OCI-LY3 (cell line): Measurements from ENCODE around the gene C9orf85.
A peak's percentile ranks its signal among the peaks of the same experiment; 100 is the strongest.

Source experiments
- H2AFZ ChIP-seq: fragments of 200-600, 300-600 bp; shearing (Covaris generic); 2 replicates; pipeline ENCODE4 v1.6.0; 2014; ENCODE audit warnings: antibody characterized with exemption, low read depth, low read length
- H3K27ac ChIP-seq: fragments of 200-600, 300-600 bp; sonication (generic); 2 replicates; pipeline ENCODE4 v1.5.1; 2014; ENCODE audit warnings: mild to moderate bottlenecking, low read length, moderate library complexity, mixed read lengths
- H3K27me3 ChIP-seq: fragments of 200-600, 300-600 bp; sonication (generic); 2 replicates; pipeline ENCODE4 v1.6.1; 2014; ENCODE audit warnings: low read depth, low read length, mixed read lengths
- H3K36me3 ChIP-seq: fragments of 200-600, 300-600 bp; sonication (generic); replicated peaks from 2 replicates; pipeline ENCODE3; 2014; ENCODE audit warnings: low read depth, low read length, mixed read lengths
- H3K4me1 ChIP-seq: fragments of 300-600, 200-600 bp; sonication (generic); 2 replicates; pipeline ENCODE4 v1.6.1; 2014; ENCODE audit warnings: low read length, mixed read lengths
- H3K4me2 ChIP-seq: fragments of 200-600, 300-600 bp; sonication (generic); 2 replicates; pipeline ENCODE4 v1.6.1; 2014; ENCODE audit warnings: low read length, mixed read lengths
- H3K4me3 ChIP-seq: fragments of 300-600, 200-600 bp; sonication (generic); 2 replicates; pipeline ENCODE4 v1.5.1; 2014; ENCODE audit warnings: antibody characterized with exemption, mild to moderate bottlenecking, low read length, moderate library complexity
- H3K79me2 ChIP-seq: fragments of 300-600, 200-600 bp; shearing (Covaris generic); 2 replicates; pipeline ENCODE4 v1.6.1; 2014; ENCODE audit warnings: mild to moderate bottlenecking, low read length, mixed read lengths
- H3K9ac ChIP-seq: fragments of 300-600, 200-600 bp; shearing (Covaris generic); 2 replicates; pipeline ENCODE4 v1.6.0; 2014; ENCODE audit warnings: mild to moderate bottlenecking, low read length, moderate library complexity
- H3K9me3 ChIP-seq: fragments of 200-600, 300-600 bp; shearing (Covaris generic); 2 replicates; pipeline ENCODE4 v1.6.1; 2014; ENCODE audit warnings: low read length, mixed read lengths; ENCODE audit not compliant: insufficient read depth
- H4K20me1 ChIP-seq: fragments of 200-600, 300-600 bp; sonication (generic); 2 replicates; pipeline ENCODE4 v1.6.1; 2016; ENCODE audit warnings: low read length, mixed read lengths; ENCODE audit not compliant: insufficient read depth
- CTCF ChIP-seq: fragments of 200-600, 300-600 bp; sonication (generic); IDR thresholded peaks from 2 replicates; pipeline ENCODE4 v1.5.1; 2014; ENCODE audit warnings: antibody characterized with exemption, low read length, low read depth
- EZH2phosphoT487 ChIP-seq: fragments of 200-600 bp; shearing (Covaris generic); IDR thresholded peaks from 2 replicates; pipeline ENCODE4 v1.6.1; 2018; ENCODE audit warnings: antibody characterized with exemption, mixed run types, low read depth

The C9orf85 gene

GRCh38 chr9:71966601-71967000 is 55.2 kb downstream of the C9orf85 start:
- no peaks in the 10 kb centered on the region for H3K36me3 ChIP-seq
- no peaks in the 10 kb centered on the region; the same call in 1 of the 2 replicates for H3K9me3 ChIP-seq
- H3K4me2 ChIP-seq, result no peak overlapping the region
- no peaks in the 10 kb centered on the region for H3K4me1 ChIP-seq
- no peak overlapping the region for H3K9ac ChIP-seq
- no peak overlapping the region for H3K4me3 ChIP-seq
- no peak overlapping the region for H2AFZ ChIP-seq
- no peak for TF ChIP-seq EZH2phosphoT487
- no peak for TF ChIP-seq CTCF
- H3K79me2 ChIP-seq, result no peaks in the 10 kb centered on the region
- no peaks in the 10 kb centered on the region for H4K20me1 ChIP-seq
- H3K27ac ChIP-seq, result no peak overlapping the region
- H3K27me3 ChIP-seq, result no peaks in the 10 kb centered on the region

GRCh38 chr9:71968541-71969090 is 57.2 kb downstream of the C9orf85 start:
- Histone ChIP-seq H3K9me3 (no peaks in the 10 kb centered on the region; the same call in 1 of the 2 replicates), H4K20me1 (no peaks in the 10 kb centered on the region), H3K36me3 (no peaks in the 10 kb centered on the region), H3K27ac (no peak overlapping the region), H3K79me2 (no peaks in the 10 kb centered on the region), H3K27me3 (no peaks in the 10 kb centered on the region), H3K4me2 (no peak overlapping the region), H3K9ac (no peak overlapping the region), H3K4me1 (no peaks in the 10 kb centered on the region), H3K4me3 (no peak overlapping the region), H2AFZ (no peak overlapping the region)
- TF ChIP-seq EZH2phosphoT487 (no peak), CTCF (no peak)

GRCh38 chr9:71975833-71976232 is 64.4 kb downstream of the C9orf85 start:
- Histone ChIP-seq H3K4me2 (no peak overlapping the region), H3K27ac (no peak overlapping the region), H3K9me3 (no peaks in the 10 kb centered on the region), H3K4me3 (no peak overlapping the region), H3K79me2 (no peaks in the 10 kb centered on the region), H3K27me3 (no peaks in the 10 kb centered on the region), H2AFZ (no peak overlapping the region), H3K36me3 (no peaks in the 10 kb centered on the region), H3K4me1 (no peaks in the 10 kb centered on the region), H4K20me1 (no peaks in the 10 kb centered on the region), H3K9ac (no peak overlapping the region)
- TF ChIP-seq EZH2phosphoT487 (no peak), CTCF (peak; percentile 31)

- Histone ChIP-seq H2AFZ (no peak overlapping the region), H3K27me3 (no peaks in the 10 kb centered on the region), H3K4me2 (no peak overlapping the region), H3K9me3 (no peaks in the 10 kb centered on the region), H3K27ac (no peak overlapping the region), H3K36me3 (no peaks in the 10 kb centered on the region), H4K20me1 (no peaks in the 10 kb centered on the region), H3K4me3 (no peak overlapping the region), H3K79me2 (no peaks in the 10 kb centered on the region), H3K4me1 (no peaks in the 10 kb centered on the region), H3K9ac (no peak overlapping the region)
- no peak for TF ChIP-seq EZH2phosphoT487
- no peak for TF ChIP-seq CTCF
Observed at GRCh38 chr9:71977003-71977402, 65.6 kb downstream of the C9orf85 start.
